ENCODE results near the gene MYDGF. TPM values are rescaled to one million over a fixed set of nuclear protein-coding genes. Genes with fewer than 3 reads are reported as not detected.

Gene MYDGF
- total and polyA plus RNA-seq, 2 of the 13 experiments (the other 11 are each of a cell fraction or from before 2014, with no cell fraction given): 116 to 198 TPM

DNA sequence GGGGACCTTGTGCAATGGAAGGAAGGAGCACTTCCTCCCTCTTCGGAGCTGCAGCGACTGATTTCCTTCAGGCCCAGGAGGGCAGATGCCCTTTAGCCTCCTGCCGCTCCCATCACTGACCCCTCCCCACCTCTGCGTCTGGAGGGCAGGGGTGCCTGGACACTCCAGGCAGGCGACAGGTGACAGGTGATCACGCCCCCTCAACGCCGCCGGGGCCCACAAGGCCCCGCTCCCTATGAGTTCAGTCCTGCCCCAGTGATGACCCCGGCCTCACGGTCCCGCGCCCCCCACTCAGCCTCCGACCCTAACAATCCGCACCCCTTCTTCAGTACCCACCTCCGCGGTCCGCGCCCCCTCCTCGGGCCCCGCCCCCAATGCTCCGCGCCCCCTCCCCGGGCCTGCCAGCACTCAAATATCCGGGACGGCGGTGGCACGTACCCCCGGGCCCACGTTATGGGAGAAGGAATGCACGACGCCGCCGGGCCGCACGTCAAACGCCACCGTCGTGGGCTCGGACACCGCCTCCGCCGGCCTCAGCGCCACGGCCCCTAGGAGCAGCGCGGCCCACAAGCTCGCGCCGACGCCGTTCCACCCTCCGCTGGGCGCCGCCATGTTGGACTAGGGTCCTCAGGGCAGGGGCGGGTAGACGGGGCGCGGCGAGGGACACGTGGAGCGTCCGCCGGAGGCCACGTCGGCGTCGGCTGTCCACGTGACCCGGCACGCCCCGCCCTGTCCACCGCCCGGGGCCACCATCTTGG lies at the start of gene MYDGF (continued):
- no peak for TF ChIP-seq ZNF225 (CRISPR knock-in tag; IDR thresholded peaks at IDR 0.05)
- peak; percentile 65; the same call in 1 of the 2 replicates for TF ChIP-seq ESRRA (CRISPR knock-in tag; IDR thresholded peaks at IDR 0.05; ENCODE audit: low read depth)
- peak; percentile 85 for TF ChIP-seq RAD51 (IDR thresholded peaks at IDR 0.05; ENCODE audit: borderline replicate concordance)
- TF ChIP-seq ZSCAN31 (CRISPR knock-in tag; IDR thresholded peaks at IDR 0.05; ENCODE audit: low read depth): 0 out of 2 replicates have a peak, but pooled peaks have one; percentile 17
- TF ChIP-seq, protein P1, sequence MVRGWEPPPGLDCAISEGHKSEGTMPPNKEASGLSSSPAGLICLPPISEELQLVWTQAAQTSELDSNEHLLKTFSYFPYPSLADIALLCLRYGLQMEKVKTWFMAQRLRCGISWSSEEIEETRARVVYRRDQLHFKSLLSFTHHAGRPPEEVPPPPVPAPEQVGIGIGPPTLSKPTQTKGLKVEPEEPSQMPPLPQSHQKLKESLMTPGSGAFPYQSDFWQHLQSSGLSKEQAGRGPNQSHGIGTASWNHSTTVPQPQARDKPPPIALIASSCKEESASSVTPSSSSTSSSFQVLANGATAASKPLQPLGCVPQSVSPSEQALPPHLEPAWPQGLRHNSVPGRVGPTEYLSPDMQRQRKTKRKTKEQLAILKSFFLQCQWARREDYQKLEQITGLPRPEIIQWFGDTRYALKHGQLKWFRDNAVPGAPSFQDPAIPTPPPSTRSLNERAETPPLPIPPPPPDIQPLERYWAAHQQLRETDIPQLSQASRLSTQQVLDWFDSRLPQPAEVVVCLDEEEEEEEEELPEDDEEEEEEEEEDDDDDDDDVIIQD (CRISPR knock-in tag; IDR thresholded peaks at IDR 0.05; ENCODE audit: low read depth): no peak
- TF ChIP-seq RBFOX2 (IDR thresholded peaks at IDR 0.05; ENCODE audit: low read depth, low read length): peak; percentile 95
- 0 out of 2 replicates have a peak, but pooled peaks have one; percentile 77 for TF ChIP-seq KDM5B (CRISPR knock-in tag; IDR thresholded peaks at IDR 0.05; ENCODE audit: borderline replicate concordance)
- TF ChIP-seq, protein P2, sequence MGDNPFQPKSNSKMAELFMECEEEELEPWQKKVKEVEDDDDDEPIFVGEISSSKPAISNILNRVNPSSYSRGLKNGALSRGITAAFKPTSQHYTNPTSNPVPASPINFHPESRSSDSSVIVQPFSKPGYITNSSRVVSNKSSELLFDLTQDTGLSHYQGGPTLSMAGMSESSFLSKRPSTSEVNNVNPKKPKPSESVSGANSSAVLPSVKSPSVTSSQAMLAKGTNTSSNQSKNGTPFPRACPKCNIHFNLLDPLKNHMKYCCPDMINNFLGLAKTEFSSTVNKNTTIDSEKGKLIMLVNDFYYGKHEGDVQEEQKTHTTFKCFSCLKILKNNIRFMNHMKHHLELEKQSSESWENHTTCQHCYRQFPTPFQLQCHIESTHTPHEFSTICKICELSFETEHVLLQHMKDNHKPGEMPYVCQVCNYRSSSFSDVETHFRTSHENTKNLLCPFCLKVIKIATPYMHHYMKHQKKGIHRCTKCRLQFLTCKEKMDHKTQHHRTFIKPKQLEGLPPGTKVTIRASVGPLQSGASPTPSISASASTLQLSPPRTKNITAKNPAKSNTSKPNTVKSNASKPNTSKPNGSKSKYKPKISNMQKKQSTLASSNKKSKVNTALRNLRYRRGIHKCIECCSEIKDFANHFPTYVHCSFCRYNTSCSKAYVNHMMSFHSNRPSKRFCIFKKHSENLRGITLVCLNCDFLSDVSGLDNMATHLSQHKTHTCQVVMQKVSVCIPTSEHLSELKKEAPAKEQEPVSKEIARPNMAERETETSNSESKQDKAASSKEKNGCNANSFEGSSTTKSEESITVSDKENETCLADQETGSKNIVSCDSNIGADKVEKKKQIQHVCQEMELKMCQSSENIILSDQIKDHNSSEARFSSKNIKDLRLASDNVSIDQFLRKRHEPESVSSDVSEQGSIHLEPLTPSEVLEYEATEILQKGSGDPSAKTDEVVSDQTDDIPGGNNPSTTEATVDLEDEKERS (CRISPR knock-in tag; IDR thresholded peaks at IDR 0.05): no peak
- TF ChIP-seq, protein P3, sequence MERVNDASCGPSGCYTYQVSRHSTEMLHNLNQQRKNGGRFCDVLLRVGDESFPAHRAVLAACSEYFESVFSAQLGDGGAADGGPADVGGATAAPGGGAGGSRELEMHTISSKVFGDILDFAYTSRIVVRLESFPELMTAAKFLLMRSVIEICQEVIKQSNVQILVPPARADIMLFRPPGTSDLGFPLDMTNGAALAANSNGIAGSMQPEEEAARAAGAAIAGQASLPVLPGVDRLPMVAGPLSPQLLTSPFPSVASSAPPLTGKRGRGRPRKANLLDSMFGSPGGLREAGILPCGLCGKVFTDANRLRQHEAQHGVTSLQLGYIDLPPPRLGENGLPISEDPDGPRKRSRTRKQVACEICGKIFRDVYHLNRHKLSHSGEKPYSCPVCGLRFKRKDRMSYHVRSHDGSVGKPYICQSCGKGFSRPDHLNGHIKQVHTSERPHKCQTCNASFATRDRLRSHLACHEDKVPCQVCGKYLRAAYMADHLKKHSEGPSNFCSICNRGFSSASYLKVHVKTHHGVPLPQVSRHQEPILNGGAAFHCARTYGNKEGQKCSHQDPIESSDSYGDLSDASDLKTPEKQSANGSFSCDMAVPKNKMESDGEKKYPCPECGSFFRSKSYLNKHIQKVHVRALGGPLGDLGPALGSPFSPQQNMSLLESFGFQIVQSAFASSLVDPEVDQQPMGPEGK (CRISPR knock-in tag; IDR thresholded peaks at IDR 0.05): peak; percentile 40
- no peak for TF ChIP-seq SP2 (CRISPR knock-in tag; IDR thresholded peaks at IDR 0.05)
- peak; percentile 94 for TF ChIP-seq HES4 (CRISPR knock-in tag; IDR thresholded peaks at IDR 0.05; ENCODE audit: borderline replicate concordance)
- TF ChIP-seq, protein P4, sequence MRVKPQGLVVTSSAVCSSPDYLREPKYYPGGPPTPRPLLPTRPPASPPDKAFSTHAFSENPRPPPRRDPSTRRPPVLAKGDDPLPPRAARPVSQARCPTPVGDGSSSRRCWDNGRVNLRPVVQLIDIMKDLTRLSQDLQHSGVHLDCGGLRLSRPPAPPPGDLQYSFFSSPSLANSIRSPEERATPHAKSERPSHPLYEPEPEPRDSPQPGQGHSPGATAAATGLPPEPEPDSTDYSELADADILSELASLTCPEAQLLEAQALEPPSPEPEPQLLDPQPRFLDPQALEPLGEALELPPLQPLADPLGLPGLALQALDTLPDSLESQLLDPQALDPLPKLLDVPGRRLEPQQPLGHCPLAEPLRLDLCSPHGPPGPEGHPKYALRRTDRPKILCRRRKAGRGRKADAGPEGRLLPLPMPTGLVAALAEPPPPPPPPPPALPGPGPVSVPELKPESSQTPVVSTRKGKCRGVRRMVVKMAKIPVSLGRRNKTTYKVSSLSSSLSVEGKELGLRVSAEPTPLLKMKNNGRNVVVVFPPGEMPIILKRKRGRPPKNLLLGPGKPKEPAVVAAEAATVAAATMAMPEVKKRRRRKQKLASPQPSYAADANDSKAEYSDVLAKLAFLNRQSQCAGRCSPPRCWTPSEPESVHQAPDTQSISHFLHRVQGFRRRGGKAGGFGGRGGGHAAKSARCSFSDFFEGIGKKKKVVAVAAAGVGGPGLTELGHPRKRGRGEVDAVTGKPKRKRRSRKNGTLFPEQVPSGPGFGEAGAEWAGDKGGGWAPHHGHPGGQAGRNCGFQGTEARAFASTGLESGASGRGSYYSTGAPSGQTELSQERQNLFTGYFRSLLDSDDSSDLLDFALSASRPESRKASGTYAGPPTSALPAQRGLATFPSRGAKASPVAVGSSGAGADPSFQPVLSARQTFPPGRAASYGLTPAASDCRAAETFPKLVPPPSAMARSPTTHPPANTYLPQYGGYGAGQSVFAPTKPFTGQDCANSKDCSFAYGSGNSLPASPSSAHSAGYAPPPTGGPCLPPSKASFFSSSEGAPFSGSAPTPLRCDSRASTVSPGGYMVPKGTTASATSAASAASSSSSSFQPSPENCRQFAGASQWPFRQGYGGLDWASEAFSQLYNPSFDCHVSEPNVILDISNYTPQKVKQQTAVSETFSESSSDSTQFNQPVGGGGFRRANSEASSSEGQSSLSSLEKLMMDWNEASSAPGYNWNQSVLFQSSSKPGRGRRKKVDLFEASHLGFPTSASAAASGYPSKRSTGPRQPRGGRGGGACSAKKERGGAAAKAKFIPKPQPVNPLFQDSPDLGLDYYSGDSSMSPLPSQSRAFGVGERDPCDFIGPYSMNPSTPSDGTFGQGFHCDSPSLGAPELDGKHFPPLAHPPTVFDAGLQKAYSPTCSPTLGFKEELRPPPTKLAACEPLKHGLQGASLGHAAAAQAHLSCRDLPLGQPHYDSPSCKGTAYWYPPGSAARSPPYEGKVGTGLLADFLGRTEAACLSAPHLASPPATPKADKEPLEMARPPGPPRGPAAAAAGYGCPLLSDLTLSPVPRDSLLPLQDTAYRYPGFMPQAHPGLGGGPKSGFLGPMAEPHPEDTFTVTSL (CRISPR knock-in tag; IDR thresholded peaks at IDR 0.05; ENCODE audit: borderline replicate concordance): no peak

All from HepG2 (cell line).